Cardiac muscle cell (in vitro differentiated cells and primary cell): Measurements from ENCODE around the gene DAB2IP. TPM values are rescaled to one million over a fixed set of nuclear protein-coding genes. Genes with fewer than 3 reads are reported as not detected.

Source experiments
- DNase-seq, 2 donors: peaks; one replicate each; pipeline versions ENCODE4 v3.0.0 to v3.0.0-alpha.2; 2010 to 2017; ENCODE audit warnings: low read depth in 1 of 2, low spot score in 1 of 2
- H3K27ac ChIP-seq: fragments of 200-600 bp; sonication (generic); 2 replicates; pipeline ENCODE4 v1.5.1; 2016
- H3K27me3 ChIP-seq: fragments of 200-600 bp; sonication (generic); 2 replicates; pipeline ENCODE4 v1.6.0; 2016; ENCODE audit warnings: control low read depth
- H3K36me3 ChIP-seq: fragments of 200-600 bp; sonication (generic); 2 replicates; pipeline ENCODE4 v1.5.1; 2016; ENCODE audit warnings: control low read depth
- H3K4me1 ChIP-seq: fragments of 200-600 bp; sonication (generic); 2 replicates; pipeline ENCODE4 v1.8.1; 2017; ENCODE audit warnings: low read depth, mild to moderate bottlenecking, mixed run types
- H3K4me3 ChIP-seq: fragments of 200-600 bp; sonication (generic); 2 replicates; pipeline ENCODE4 v1.5.1; 2016; ENCODE audit warnings: mild to moderate bottlenecking
- H3K9me3 ChIP-seq: fragments of 200-600 bp; sonication (generic); 2 replicates; pipeline ENCODE4 v1.5.1; 2017; ENCODE audit warnings: low read depth, mild to moderate bottlenecking, control low read depth
- CTCF ChIP-seq: IDR thresholded peaks from 2 replicates; pipeline ENCODE4 v1.5.1; 2012; ENCODE audit warnings: low read depth, mild to moderate bottlenecking, low read length
- polyA plus RNA-seq: library from polyadenylated mRNA; unstranded; fragments of >200 nt; fragmentation: Nextera tagmentation; extraction: Ambion mirVana; gene quantifications from 2 replicates; pipeline ENCODE4 v1.2.1, GENCODE V29; 2016
- total RNA-seq: library from RNA; depleted of rRNA; stranded (reverse); fragments of >200 nt; gene quantifications from 2 replicates; pipeline ENCODE4 v1.2.3, GENCODE V29; 2016

Gene DAB2IP
- total and polyA plus RNA-seq, 2 experiments from 2014 or later, result 25.7 to 105 TPM

- no peak for TF ChIP-seq CTCF
- H3K9me3 ChIP-seq, result no peaks in the 10 kb centered on the region
- peaks cover 28% of the 10 kb centered on the region for H3K36me3 ChIP-seq
- no peak overlapping the region for H3K27ac ChIP-seq
- no peak overlapping the region for H3K4me3 ChIP-seq
- DNase-seq, result no peak
- no peaks in the 10 kb centered on the region for H3K27me3 ChIP-seq
- H3K4me1 ChIP-seq, result peaks cover 29% of the 10 kb centered on the region
Observed at GRCh38 chr9:121781701-121782464, 130.4 kb downstream of the DAB2IP start.

GRCh38 chr9:121782514-121783110 lies 131.2 kb downstream of the DAB2IP start:
- Histone ChIP-seq H3K4me3 (no peak overlapping the region), H3K4me1 (peaks cover 29% of the 10 kb centered on the region), H3K27me3 (no peaks in the 10 kb centered on the region), H3K9me3 (no peaks in the 10 kb centered on the region), H3K27ac (peak overlapping the region; percentile 60), H3K36me3 (peaks cover 25% of the 10 kb centered on the region)
- no peak for DNase-seq
- TF ChIP-seq CTCF, result no peak

GRCh38 chr9:121783111-121783510 lies 131.7 kb downstream of the DAB2IP start:
- DNase-seq, result no peak
- H3K27me3 ChIP-seq, result no peaks in the 10 kb centered on the region
- no peak overlapping the region for H3K4me3 ChIP-seq
- H3K4me1 ChIP-seq, result peaks cover 29% of the 10 kb centered on the region
- H3K9me3 ChIP-seq, result no peaks in the 10 kb centered on the region
- no peak for TF ChIP-seq CTCF
- H3K36me3 ChIP-seq, result peaks cover 25% of the 10 kb centered on the region
- H3K27ac ChIP-seq, result peak overlapping the region; percentile 60

- Histone ChIP-seq H3K4me1 (peaks cover 29% of the 10 kb centered on the region), H3K36me3 (peaks cover 25% of the 10 kb centered on the region), H3K27me3 (no peaks in the 10 kb centered on the region), H3K27ac (peak overlapping the region; percentile 60), H3K4me3 (no peak overlapping the region), H3K9me3 (no peaks in the 10 kb centered on the region)
- DNase-seq, result no peak
- TF ChIP-seq CTCF, result no peak
Observed at GRCh38 chr9:121783521-121784507, 132.4 kb downstream of the DAB2IP start.

- Histone ChIP-seq H3K27ac (peak overlapping the region; percentile 60), H3K36me3 (peaks cover 25% of the 10 kb centered on the region), H3K27me3 (no peaks in the 10 kb centered on the region), H3K9me3 (no peaks in the 10 kb centered on the region), H3K4me1 (peaks cover 20% of the 10 kb centered on the region), H3K4me3 (no peak overlapping the region)
- DNase-seq, result no peak
- no peak for TF ChIP-seq CTCF
Observed at GRCh38 chr9:121784731-121785411, 133.4 kb downstream of the DAB2IP start.
